D721Med (cell line): ENCODE results near the gene CACNA2D1.

ENCODE experiments used
- DNase-seq: peaks from one replicate; pipeline ENCODE4 v3.0.0; 2011; ENCODE audit warnings: low spot score; ENCODE audit not compliant: insufficient read length
- FAIRE-seq: peaks from 2 replicates; lab custom pipeline; 2011; peaks lifted over from hg19 to GRCh38; lab: Jason Lieb, UNC
- TF ChIP-seq, protein P1 (sequence below): IDR thresholded peaks from 2 replicates; pipeline ENCODE4 v1.5.1; 2012; ENCODE audit warnings: mild to moderate bottlenecking, control low read depth; ENCODE audit not compliant: insufficient read depth; ENCODE audit errors: missing control alignments

The CACNA2D1 gene

DNA sequence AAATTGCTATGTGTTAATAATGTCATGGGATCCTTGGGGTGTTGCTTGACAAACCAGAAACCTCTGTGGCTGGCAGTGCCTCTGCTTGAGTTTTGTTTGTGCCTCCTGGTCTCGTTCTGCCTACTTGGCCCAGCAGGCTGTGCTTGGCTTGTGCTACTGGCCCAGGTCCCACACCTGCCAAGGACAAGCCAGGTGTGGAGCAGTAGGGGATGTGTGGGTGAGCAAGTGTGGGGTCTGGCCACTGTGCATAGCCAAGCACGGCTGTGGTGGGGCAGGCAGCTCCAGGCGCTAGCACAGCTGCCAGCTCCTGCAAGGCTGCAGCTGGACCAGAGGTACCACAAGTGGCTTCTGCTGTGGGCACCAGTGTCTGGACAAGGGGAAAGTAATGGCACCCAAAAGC is 524.1 kb downstream of the CACNA2D1 start:
- no peak for FAIRE-seq
- TF ChIP-seq, protein P1, sequence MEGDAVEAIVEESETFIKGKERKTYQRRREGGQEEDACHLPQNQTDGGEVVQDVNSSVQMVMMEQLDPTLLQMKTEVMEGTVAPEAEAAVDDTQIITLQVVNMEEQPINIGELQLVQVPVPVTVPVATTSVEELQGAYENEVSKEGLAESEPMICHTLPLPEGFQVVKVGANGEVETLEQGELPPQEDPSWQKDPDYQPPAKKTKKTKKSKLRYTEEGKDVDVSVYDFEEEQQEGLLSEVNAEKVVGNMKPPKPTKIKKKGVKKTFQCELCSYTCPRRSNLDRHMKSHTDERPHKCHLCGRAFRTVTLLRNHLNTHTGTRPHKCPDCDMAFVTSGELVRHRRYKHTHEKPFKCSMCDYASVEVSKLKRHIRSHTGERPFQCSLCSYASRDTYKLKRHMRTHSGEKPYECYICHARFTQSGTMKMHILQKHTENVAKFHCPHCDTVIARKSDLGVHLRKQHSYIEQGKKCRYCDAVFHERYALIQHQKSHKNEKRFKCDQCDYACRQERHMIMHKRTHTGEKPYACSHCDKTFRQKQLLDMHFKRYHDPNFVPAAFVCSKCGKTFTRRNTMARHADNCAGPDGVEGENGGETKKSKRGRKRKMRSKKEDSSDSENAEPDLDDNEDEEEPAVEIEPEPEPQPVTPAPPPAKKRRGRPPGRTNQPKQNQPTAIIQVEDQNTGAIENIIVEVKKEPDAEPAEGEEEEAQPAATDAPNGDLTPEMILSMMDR = no peak
- DNase-seq = no peak

DNA sequence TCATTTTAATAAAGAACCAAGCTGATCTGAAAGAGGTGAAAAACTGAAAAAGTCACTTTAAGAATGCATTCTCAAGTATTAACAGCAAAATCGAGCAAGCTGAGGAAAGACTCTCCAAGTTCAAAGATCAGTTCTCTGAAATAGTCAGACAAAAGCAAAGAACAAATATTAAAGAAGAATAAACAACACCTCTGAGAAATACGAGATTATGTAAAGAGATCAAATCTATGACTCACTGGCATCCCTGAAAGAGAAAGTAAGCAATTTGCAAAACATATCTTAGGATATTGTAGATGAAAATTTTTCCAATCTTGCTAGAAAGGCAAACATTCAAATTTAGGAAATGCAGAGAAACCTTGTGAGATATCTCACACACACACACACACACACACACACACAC is 535.4 kb downstream of the CACNA2D1 start:
- DNase-seq (no peak), FAIRE-seq (no peak)
- TF ChIP-seq, protein P1 = no peak

DNA sequence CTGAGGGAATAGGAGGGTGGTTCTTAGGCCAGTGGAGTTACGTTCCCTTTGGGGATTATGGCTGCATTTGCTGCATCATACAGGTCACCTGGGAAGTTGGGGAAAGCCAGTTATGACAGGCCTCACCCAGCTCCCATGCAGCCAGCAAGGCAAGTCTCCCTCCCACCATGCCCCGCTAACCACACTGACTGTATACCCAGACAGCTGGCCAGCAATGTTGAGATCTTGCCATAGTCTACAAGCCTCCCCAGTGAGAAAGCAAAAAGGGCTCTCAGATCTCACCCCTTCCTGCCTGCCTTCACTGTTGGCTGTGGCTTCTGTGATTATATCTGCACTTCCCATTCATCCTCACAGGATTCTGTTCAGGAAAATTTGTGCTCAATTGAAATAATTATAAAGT is 540.5 kb downstream of the CACNA2D1 start:
- FAIRE-seq (no peak), DNase-seq (no peak)
- TF ChIP-seq, protein P1 = no peak

DNA sequence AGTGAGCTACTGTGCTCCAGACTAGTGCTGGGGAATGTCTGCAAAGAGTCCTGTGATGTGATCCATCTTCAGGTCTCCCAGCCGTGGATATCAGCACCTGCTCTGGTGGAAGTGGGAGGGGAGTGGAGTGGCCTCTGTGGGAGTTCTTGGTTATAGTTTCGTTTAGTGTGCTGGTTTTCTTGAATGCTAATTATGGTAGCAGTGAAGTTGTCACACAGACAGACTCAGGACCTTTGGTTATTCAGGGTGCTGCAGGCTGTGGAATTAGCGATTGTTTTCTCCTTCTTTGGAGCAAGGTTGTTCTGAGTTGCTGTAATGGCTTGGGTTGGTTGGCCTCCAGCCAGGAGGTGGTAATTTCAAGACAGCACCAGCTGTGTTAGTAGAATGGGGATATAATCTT is 541.0 kb downstream of the CACNA2D1 start:
- no peak for DNase-seq
- no peak for FAIRE-seq

More for the DNA sequence above, 541.0 kb downstream of the CACNA2D1 start:
- TF ChIP-seq, protein P1 = no peak
